SIG-M5 treated with dmso at 0.1 percent for 504 hours (cell line): ENCODE data around the gene SF1.

Experiments
- DNase-seq: peaks from one replicate; lab custom pipeline; 2025; ENCODE audit not compliant: unreplicated experiment; lab: John Stamatoyannopoulos, UW

SF1 gene

GRCh38 chr11:64750361-64751054 is 27.8 kb downstream of the SF1 start:
- DNase-seq, result no peak

GRCh38 chr11:64747961-64748665 is 30.2 kb downstream of the SF1 start:
- no peak for DNase-seq

GRCh38 chr11:64746486-64746885 is 31.9 kb downstream of the SF1 start:
- no peak for DNase-seq

- peak; percentile 80 for DNase-seq
Measured at GRCh38 chr11:64745521-64746328, 32.6 kb downstream of the SF1 start.

- peak; percentile 85 for DNase-seq
Measured at GRCh38 chr11:64745189-64745520, 33.2 kb downstream of the SF1 start.

DNA sequence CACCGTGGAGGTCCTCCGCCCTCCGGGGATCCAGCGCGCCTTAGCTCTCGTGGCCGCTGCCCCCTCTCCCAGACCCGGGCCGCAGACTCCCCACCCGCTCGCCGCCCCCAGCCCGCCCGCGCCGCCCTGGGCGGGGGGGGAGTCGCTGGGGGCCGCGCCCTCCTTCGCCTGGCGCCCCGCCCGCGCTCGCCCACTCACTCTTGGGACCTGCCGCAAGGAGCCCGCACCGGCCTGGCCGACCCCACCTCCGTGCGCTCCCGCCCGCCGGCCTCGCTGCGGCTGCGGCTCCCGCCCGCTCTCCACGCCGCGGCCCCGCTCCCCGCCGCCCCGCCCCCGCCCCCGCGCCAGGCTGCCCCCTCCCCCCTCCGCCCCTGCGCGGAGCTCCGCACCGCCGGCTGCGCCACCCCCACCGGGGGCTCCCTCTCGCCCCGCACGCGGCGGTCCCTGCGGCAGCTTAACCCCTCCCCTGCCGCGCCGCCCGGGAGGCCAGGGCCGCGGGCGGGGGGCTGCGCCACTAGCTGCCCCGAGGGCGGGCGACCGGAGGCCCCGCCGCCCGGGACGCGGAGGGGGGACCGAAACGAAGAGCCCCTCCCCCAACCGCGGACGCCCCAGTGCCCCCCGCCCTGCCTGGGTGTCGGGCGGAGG is 33.7 kb downstream of the SF1 start:
- no peak for DNase-seq

- DNase-seq, result peak; percentile 79
Measured at GRCh38 chr11:64743591-64744543, 34.5 kb downstream of the SF1 start, which contains the start of gene RASGRP2. RASGRP2 (minus strand) TSS chr11:64744142; CDS start chr11:64742866, 1,276 bp downstream.

GRCh38 chr11:64742889-64743590 is 35.3 kb downstream of the SF1 start:
- DNase-seq, result peak; percentile 92

- peak; percentile 15 for DNase-seq
Measured at GRCh38 chr11:64742087-64742888, 36.1 kb downstream of the SF1 start.

- DNase-seq, result peak; percentile 41
Measured at GRCh38 chr11:64741375-64742086, 36.8 kb downstream of the SF1 start.

- no peak for DNase-seq
Measured at GRCh38 chr11:64739871-64740270, 38.5 kb downstream of the SF1 start.

GRCh38 chr11:64736654-64737053 is 41.7 kb downstream of the SF1 start:
- DNase-seq, result no peak

DNA sequence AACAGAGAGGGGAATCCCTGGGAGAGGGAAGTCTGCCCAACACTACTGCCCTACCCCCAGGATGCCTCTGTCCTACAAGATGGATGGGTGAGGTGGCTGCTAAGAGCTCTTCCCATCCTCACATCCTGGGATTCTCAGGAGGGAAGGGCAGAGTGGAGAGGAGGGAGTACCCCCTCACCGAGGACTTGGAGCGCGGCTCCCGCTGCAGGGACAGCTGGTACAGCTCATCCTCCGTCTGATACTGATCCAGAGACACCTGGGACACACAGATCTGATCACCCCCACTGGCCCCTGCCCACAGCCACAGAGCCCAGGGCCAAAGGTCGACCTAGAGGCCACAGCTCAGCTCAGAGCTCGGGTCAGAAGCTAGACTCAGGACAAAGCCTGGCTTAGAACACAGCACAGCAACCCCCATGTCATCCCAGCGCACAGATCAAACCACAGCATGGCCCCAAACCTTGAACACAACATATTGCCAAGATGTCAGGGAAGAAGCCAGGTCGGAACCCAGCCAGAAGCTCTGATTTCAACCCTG is 42.5 kb downstream of the SF1 start:
- no peak for DNase-seq

DNA sequence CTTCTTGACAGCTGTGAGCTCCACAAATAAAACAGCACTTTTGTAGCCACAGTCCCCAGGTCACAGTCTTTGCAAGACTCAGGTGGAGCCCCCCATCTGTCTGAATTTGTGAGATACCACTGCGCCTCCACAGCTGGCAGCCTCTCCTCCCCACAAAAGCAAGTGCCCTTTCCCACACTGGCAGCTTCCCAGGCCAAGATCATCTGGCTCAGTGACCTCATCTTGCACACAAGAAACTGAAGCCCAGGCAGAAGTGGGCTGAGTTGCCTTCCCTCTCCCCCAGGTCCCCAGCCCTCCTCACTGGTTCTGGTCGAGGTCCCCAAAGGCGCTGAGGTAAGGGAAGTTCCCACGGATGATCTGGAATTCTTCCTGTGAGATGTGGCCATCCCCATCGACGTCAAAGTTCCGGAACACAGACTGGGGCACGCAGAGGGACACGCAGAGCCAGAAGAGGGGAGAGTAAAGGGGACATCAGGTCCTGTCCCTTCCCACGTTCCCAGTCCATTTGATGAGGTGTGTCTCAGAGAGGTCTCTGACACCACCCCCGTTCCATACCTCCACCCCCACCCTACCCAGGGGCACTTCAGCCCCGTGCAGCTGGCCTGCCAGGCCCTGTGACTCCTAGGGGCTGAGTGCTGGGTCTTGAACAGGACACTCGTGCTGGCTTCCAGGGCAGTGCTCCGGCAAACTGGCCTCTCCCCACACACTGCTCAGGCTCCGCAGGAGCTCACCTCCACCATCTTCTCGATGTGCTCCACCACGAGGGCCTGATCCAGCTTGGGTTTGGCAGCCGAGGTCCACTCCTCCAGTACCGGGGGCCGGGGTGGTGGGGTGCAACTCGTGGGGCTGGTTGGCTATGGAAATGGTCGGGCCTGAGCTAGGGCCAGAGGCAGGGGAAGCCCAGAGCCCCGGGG is 43.3 kb downstream of the SF1 start:
- no peak for DNase-seq

GRCh38 chr11:64731601-64732000 is 46.7 kb downstream of the SF1 start:
- DNase-seq, result no peak

GRCh38 chr11:64729851-64730382 is 48.4 kb downstream of the SF1 start:
- DNase-seq, result peak; percentile 28
